ENCODE results near the gene SIDT2. TPM values are rescaled to one million over a fixed set of nuclear protein-coding genes. Genes with fewer than 3 reads are reported as not detected.

SIDT2 gene
- total RNA-seq, 2 donors from 2014 or later, result 42.0 to 88.7 TPM

GRCh38 chr11:117187799-117188481, 9.4 kb downstream of the SIDT2 start:
- DNase-seq, result peak in 3 of 4 donors; percentile 15 to 45 (median 43)
- Histone ChIP-seq H3K4me3 (no peak overlapping the region), H3K4me1 (peaks cover 49% of the 10 kb centered on the region), H3K27ac (peak overlapping the region in 3 of 4 donors; percentile 21 to 81 (median 22)), H3K9me3 (no peaks in the 10 kb centered on the region), H3K27me3 (no peaks in the 10 kb centered on the region), H3K36me3 (replicated peaks in 1 of 2; ENCODE audit: insufficient read depth in 1 of 2, low read depth in 2 of 2) (peaks cover 0 to 25% of the 10 kb centered on the region in 2 donors)
- TF ChIP-seq POLR2A (IDR thresholded peaks at IDR 0.05) (no peak), CTCF (IDR thresholded peaks at IDR 0.05) (no peak)
- intact Hi-C loops (cut with DNase I), result no loop called here
- WGBS, 2 donors, result 51 to 82% methylated on average over 16 of the region's 16 CpGs
- ATAC-seq, result no peak

DNA sequence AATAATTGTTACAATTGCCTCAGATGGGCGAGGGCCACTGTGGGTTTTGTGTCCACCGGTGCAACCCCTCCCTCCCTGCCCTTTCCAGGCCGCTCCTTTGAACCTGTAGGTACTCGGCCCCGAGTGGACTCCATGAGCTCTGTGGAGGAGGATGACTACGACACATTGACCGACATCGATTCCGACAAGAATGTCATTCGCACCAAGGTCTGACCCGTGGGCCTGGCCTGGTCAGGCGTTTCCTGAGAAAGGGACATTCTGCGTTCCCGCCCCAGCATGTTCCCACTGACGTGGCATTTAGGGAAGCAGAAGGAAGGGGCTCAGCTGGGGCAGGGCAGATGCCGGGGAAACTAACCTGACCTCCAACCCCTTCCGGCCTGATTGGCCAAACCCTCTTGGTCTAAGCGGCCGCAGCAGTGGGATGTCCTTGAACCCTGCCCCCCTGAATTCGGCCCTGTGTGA, 10.1 kb downstream of the SIDT2 start:
- H3K27me3 ChIP-seq, result no peaks in the 10 kb centered on the region
- intact Hi-C loops (cut with DNase I), result no loop called here
- TF ChIP-seq CTCF (IDR thresholded peaks at IDR 0.05) (no peak), POLR2A (IDR thresholded peaks at IDR 0.05) (no peak)
- WGBS, 2 donors, result 75 to 84% methylated on average over 9 to 20 of the region's 20 CpGs
- H3K4me3 ChIP-seq, result no peak overlapping the region
- H3K36me3 ChIP-seq (replicated peaks in 1 of 2; ENCODE audit: insufficient read depth in 1 of 2, low read depth in 2 of 2), result peaks cover 0 to 27% of the 10 kb centered on the region in 2 donors
- H3K4me1 ChIP-seq, result peaks cover 43% of the 10 kb centered on the region
- ATAC-seq, result no peak
- H3K9me3 ChIP-seq, result no peaks in the 10 kb centered on the region
- H3K27ac ChIP-seq, result peak overlapping the region in 1 of 4 donors; percentile 81
- peak in 2 of 4 donors; percentile 11 to 13 for DNase-seq

DNA sequence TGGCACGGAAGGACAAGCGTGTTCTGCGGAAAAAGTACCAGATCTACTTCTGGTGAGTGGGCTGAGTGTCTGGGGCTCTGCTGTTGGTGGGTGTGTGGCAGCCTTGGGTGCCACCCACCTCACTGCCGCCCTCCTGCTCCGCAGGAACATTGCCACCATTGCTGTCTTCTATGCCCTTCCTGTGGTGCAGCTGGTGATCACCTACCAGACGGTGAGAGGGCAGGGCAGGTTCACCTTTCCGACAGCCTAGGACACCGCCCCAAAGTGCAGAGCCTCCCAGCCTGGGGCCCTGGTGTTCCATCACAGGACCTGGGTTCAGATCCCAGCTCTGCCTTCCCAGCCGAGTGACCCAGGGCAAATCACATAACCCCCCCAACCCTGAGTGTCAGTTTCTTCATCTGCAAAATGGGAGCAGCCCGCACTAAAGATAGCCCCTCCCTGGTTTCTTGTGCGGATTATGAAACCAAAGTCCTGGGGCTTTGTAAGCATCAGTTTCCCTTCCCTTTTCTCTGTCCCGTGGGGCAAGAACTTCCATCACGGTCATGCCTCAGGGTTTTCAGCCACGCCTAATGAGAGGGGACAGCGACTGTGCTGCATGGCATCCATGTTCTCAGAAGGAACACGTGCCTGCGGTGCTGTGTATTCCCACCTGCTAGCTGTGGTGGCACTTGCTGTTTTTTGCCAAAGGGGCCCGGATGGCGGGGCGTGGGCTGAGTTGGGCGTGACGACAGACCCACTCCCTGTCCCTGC, 10.8 kb downstream of the SIDT2 start:
- WGBS, 2 donors, result 80 to 82% methylated on average over 7 to 22 of the region's 22 CpGs
- DNase-seq, result peak in 2 of 4 donors; percentile 12 to 64
- intact Hi-C loops (cut with DNase I), result no loop called here
- no peaks in the 10 kb centered on the region for H3K27me3 ChIP-seq
- peaks cover 43% of the 10 kb centered on the region for H3K4me1 ChIP-seq
- TF ChIP-seq CTCF (IDR thresholded peaks at IDR 0.05) (no peak), POLR2A (IDR thresholded peaks at IDR 0.05) (no peak)
- no peak overlapping the region for H3K4me3 ChIP-seq
- peak overlapping the region in 1 of 4 donors; percentile 81 for H3K27ac ChIP-seq
- peaks cover 0 to 29% of the 10 kb centered on the region in 2 donors for H3K36me3 ChIP-seq (replicated peaks in 1 of 2; ENCODE audit: insufficient read depth in 1 of 2, low read depth in 2 of 2)
- no peak for ATAC-seq
- H3K9me3 ChIP-seq, result no peaks in the 10 kb centered on the region

DNA sequence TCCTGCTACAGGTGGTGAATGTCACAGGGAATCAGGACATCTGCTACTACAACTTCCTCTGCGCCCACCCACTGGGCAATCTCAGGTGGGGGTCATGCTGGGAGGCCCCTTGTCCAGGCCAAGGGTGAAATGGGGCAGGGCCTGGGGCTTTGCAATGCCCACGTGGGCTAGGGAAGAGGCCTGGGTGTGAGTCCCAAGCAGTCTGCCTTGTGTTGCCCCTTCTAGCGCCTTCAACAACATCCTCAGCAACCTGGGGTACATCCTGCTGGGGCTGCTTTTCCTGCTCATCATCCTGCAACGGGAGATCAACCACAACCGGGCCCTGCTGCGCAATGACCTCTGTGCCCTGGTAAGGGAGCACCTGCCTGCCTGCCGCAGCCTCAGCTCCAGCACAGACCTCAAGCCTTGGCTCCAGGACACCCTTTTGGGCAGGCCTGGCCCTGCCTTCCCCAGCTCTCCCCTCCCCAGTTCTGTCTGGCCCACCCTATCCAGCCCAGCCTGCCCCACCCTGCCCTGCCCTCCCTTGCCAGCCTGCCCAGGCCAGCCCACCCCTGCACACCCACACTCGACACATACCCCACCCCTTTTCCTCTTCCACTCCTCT, 11.5 kb downstream of the SIDT2 start:
- Histone ChIP-seq H3K4me3 (no peak overlapping the region), H3K9me3 (no peaks in the 10 kb centered on the region), H3K4me1 (peaks cover 43% of the 10 kb centered on the region), H3K27me3 (no peaks in the 10 kb centered on the region), H3K36me3 (replicated peaks in 1 of 2; ENCODE audit: insufficient read depth in 1 of 2, low read depth in 2 of 2) (peaks cover 0 to 29% of the 10 kb centered on the region in 2 donors), H3K27ac (peak overlapping the region in 1 of 4 donors; percentile 81)
- TF ChIP-seq CTCF (IDR thresholded peaks at IDR 0.05), result no peak
- TF ChIP-seq POLR2A (IDR thresholded peaks at IDR 0.05), result no peak
- peak in 1 of 4 donors; percentile 9 for DNase-seq
- no peak for ATAC-seq
- intact Hi-C loops (cut with DNase I), result no loop called here
- WGBS, 2 donors, result 73 to 83% methylated on average over 5 to 8 of the region's 8 CpGs

Data from body of pancreas (tissue), 4 donors.